GM18867 (cell line): Measurements from ENCODE around the gene PRKAR2A.
"Not testable (repeated sequence)": the region's sequence is repeated elsewhere in the genome, so short reads cannot be mapped to it uniquely, and the experiment has no call there.

Experiments
- ATAC-seq: cut with Tn5 transposase; IDR thresholded peaks from one replicate; pipeline ENCODE4 v1.9.1; 2021; ENCODE audit warnings: mild to moderate bottlenecking, moderate library complexity; ENCODE audit not compliant: unreplicated experiment

PRKAR2A gene

DNA sequence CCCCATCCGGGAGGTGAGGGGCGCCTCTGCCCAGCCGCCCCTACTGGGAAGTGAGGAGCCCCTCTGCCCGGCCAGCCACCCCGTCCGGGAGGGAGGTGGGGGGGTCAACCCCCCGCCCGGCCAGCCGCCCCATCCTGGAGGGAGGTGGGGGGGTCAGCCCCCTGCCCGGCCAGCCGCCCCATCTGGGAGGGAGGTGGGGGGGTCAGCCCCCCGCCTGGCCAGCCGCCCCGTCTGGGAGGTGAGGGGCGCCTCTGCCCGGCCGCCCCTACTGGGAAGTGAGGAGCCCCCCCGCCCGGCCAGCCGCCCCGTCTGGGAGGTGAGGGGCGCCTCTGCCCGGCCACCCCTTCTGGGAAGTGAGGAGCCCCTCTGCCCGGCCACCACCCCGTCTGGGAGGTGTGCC lies 113.1 kb downstream of the PRKAR2A start:
- not testable (repeated sequence) for ATAC-seq

DNA sequence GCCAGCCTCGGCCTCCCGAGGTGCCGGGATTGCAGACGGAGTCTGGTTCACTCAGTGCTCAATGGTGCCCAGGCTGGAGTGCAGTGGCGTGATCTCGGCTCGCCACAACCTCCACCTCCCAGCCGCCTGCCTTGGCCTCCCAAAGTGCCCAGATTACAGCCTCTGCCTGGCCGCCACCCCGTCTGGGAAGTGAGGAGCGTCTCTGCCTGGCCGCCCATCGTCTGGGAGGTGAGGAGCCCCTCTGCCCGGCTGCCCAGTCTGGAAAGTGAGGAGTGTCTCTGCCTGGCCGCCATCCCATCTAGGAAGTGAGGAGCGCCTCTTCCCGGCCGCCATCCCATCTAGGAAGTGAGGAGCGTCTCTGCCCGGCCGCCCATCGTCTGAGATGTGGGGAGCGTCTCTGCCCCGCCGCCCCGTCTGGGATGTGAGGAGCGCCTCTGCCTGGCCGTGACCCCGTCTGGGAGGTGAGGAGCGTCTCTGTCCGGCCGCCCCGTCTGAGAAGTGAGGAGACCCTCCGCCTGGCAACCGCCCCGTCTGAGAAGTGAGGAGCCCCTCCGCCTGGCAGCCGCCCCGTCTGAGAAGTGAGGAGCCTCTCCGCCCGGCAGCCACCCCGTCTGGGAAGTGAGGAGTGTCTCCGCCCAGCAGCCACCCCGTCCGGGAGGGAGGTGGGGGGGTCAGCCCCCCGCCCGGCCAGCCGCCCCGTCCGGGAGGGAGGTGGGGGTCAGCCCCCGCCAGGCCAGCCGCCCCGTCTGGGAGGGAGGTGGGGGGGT lies 113.7 kb downstream of the PRKAR2A start:
- not testable (repeated sequence) for ATAC-seq

DNA sequence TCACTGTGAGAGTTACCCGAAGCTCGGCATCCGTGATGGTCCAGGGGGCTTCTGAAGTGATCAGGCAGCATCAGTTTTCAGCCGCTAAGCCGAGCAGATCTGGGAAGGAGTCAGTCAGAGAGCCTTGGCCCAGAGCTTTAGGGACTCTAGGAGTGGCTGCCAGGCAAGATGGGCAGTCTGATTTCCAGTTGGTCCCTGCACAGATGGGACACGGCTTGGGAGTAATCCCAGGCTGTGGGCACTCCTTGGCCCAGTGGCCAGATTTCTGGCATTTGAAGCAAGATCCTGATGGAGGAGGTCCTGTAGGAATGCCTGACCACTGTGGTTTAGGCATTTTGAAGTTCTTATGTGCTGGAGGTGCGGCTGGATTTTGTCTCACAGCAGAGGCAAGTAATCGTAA lies 120.2 kb downstream of the PRKAR2A start:
- ATAC-seq: no peak

DNA sequence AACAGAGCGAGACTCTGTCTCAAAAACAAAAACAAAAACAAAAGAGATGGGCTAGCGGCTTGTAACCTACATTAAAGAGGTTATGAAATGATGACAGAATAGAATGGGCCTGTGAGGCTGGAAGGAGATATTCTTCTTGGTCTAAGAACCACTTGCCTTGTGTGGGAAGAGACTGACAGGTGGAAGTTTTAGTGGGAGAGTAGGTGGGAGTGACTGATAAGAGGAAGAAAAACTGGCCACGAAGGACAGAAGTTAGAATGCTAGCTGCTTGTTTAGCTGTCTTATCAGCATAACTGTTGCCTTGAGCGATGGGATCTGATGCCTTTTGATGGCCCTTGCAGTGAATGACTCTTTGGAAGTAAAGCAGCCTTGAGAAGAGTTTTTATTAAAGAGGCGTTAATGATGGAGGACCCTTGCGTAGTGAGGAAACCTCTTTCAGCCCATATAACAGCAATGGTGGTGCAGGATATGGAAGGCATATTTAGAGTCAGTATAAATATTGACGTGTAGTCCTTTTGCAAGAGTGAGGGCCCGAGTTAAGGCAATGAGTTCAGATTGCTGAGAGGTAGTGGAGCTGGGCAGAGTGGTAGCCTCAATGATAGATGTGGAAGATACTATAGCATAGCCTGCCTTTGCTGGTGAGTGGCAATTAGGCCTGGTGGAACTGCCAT lies 122.4 kb downstream of the PRKAR2A start:
- ATAC-seq: not testable (repeated sequence)

DNA sequence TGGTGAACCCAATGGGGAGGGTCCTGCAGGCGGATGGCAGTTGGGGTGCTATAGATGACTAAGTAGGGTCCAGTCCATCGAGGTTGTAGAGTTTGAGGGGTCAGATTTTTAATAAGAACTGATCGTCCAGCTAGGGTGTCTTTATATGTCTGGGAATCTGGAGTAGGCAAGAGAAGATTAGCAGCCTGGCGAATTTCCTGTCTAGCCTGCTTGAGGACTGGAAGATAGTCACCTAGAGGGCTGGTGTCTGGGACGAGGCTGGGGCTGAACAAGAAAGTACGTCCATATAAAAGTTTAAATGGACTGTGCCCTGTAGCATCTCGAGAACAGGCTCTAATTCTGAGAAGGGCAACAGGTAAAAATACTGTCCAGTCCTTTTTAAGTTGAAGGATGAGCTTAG lies 123.9 kb downstream of the PRKAR2A start:
- no peak for ATAC-seq

DNA sequence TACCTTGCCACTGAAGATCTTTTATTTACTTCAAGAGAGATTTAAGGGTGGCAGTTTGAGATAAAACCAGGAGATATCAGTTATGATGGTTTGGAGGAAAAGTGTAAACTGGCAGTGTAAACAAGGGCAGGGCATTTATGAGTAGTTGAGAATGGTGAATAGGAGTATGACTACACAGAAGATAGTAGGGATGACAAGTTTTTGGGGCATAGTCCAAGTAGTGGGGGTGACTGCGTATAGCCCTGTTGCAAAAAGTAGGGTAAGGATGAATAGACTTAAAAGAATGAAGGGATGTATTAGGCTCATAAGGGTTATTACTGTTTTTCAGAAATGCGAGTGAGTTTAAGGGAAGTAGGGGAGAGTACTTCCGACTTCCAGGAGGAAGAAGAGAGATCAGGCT lies 124.4 kb downstream of the PRKAR2A start:
- ATAC-seq: not testable (repeated sequence)

DNA sequence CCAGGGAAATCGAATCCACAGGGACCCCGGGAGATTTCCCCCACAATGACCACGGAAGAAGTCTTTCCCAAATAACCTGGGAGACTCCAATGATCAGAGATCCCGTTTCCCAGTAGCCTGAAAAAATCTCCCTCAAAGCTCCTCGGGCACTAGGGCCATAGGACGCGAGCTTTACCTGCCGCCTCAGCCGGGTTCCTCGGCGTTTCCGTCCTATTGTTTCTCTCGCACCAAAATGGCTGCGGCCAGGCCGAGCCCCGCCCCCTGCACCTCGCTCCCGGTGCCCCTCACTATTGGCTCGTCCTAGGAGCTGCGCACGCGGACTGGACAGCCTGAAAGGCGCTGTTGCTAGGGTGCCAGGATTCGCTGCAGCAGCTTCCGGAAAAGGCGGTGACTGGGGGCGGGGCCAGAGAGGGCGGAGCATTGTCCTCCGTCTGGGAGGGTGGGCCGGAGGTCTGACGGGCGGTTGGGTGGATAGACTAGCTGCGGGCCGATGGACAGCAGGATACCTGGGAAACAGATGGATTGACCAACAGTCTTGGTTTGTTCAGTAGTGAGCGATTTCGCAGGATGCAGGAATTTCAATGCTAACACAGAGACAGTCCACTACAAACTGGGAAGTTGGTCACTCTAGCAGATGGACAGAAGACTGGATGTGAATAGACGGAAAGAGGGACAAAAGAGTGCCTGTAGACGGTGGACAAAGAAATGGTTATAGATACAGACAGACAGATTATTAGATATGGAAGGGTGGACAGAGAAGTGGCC lies 130.5 kb downstream of the PRKAR2A start, which contains the start of gene IP6K2:
IP6K2 (minus strand) TSS at position 240 of the 765 bp plus-strand sequence. CDS start 21,930 bp downstream, outside the sequence.
- ATAC-seq: peak; percentile 96

DNA sequence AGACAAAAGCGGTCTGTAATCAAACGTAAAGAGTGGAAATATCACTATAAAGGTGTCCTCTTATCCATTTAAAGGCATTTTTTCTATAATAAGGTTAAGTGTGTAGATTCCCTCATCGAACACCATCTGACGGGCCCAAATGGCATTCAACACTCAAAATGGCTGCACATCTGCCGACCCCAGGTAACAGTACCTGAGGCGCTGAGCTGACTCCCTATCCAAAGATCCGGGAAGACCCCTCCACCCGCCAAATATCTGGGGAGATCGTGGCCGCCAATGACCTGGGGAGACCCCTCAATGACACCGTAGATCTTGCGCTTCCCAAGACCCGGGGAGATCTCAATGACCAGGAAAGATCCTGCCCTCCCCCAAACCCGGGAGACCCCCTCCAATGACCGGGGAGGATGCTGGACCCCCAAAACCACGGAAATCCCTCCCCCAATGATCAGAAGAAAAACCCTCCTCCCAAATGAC lies 131.1 kb downstream of the PRKAR2A start:
- ATAC-seq: no peak

DNA sequence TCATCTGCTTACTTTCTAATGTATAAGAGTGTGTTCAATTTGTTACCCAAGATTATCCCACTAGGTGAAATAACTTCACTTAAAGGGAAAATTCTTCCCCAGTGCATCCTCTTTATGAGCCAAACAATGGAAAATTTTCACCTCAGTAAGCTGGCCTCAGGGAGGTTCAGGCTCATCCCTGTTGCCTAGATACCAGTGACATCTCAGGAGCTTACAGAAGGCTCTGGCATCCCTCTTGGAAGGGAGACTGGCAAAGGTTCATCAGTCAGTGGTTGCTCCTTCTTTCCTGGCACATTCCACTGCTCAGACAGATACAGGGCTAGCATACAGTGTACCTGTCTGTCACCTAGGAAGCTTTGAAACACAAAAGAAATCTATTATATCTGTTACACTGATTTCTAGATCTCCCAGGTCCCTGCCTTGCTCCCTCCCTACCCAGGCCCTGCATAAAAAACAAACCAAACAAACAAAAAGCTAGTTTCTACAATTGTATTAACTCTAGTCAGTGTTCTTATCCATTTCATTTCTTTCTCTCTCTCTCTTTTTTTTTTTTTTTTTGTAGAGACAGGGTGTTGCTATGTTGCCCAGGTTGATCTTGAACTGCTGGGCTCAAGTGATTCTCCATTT lies 132.4 kb downstream of the PRKAR2A start:
- ATAC-seq: no peak

DNA sequence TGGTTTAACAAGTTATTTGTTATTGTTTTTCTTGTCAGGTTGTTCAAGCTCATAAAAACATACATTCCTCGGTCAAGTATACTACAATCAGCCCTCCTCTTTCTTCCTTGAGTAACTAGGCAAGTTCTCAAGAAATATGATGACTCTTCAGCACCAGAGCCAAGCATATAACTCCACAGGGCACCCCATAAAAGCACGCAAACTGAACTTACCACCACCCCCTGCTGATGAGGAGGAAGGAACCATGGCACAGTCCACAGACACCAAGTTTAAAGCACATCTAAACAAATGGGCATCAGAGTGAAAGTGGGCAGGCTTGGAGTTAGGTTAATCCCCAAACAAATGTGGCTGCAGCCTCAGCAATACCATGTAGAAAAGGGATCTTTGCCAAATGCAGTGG lies 135.9 kb downstream of the PRKAR2A start:
- ATAC-seq: no peak

DNA sequence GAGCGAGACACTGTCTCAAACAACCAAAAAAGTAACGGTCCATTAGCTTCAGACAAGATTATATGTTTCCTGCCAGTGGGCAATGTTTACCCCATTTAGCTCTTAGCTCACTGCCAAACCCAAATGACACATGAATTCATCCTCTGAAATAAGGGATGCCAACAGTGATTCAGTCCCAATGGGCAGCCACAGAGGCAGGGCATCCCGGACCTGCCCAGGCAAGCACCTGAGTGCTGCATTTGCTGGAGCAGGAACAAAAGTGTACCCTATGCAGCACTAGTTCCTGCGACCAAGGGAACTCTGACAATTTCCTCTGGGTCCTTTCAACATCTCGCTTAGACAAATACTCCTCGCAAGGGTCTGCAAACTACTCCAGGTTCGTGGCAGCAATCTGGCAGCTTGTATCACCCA lies 138.6 kb downstream of the PRKAR2A start:
- ATAC-seq: no peak

DNA sequence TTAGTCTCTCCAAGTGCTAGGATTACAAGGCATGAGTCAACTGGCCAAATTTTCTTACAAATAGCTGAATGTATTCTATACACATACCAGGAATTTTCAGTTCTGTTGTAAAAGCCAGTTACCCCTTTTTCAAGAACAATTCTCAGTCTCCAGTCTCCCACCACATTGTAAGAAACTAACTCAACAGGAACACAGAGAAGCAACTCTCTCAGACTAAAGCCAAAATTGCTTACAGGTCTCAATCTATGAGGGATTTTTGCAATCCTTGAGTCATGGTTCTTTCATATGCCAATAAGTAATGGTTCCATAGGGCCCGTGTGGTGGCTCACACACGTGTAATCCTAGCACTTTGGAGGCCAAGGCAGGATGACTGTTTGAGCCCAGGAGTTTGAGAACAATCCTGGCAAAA lies 139.2 kb downstream of the PRKAR2A start:
- no peak for ATAC-seq

DNA sequence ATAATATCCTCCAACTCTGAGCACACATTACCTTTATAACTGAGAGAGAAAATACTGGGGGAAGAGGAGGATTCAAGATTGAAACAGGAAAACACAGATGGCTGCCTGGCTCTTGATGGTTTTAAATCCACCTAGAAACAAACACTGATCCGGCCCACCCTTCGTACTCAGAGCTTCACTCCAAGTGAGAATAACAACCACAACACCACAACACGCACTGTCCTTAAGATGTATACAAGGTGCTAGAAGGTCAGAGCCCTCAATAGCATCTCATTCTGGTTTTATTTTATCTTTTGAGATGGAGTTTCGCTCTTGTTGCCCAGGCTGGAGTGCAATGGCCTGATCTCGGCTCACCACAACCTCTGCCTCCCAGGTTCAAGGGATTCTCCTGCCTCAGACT lies 140.5 kb downstream of the PRKAR2A start:
- no peak for ATAC-seq

DNA sequence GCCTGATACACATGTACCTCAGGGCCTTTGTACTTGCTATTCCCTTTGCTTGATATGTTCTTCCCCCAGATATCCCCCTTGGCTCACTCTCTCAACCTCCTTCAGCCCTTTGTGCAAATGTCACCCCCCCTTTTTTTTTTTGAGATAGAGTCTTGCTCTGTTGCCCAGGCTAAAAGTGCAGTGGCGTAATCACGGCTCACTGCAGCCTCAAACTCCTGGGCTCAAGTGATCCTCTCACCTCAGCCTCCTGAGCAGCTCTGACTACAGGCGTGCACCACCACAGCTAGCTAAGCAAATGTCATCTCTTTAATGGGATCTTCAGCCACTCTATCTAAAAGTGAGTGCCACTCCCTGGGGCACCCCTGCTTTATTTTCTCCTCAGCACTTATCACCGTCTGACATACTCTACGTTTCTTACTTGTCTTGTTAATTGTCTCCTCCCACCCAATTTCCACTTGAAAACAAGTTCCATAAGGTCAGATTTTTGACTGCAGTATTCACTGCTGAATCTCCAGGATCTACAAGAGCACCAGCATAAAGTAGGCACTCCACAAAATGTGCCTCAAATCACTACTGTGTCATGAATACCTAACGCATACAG lies 145.3 kb downstream of the PRKAR2A start:
- no peak for ATAC-seq

DNA sequence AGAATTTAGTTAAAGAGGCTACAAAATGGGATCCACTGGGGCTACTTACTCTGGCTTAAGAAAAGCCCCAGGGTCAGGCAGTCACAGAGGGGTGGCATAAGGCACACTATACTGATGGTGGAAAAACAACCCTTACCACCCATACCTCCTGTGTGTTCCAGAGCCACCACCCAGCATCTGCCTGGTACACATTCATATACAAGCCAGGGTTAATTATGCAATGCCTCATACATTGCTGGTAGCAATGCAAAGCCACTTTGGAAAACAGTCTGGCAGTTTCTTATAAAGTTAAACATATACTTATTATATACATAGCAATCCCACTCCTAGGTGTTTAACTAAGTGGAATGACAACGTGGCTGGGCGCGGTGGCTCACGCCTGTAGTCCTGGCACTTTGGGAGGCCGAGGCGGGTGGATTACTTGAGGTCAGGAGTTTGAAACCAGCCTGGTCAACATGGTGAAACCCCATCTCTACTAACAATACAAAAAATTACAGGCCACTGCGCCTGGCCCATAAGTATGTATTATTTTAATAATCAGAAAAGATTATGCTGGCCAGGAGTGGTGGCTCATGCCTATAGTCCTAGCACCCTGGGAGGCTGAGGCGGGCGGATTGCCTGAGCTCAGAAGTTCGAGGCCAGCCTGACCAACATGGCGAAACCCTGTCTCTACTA lies 146.8 kb downstream of the PRKAR2A start:
- no peak for ATAC-seq

DNA sequence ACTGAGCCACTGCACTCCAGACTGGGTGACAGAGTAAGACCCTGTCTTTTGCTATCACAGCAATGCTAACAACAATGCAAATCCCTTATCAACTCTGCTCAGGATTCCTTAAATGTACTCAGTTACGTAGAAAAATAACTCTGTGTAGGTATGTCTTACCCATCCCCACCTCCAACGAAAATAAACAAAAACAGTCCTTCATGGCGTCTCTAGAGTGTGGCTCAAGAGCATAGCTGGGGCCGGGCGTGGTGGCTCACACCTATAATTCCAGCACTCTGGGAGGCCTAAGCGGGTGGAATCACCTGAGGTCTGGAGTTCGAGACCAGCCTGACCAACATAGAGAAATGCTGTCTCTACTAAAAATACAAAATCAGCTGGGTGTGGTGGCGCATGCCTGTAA lies 148.8 kb downstream of the PRKAR2A start:
- no peak for ATAC-seq

DNA sequence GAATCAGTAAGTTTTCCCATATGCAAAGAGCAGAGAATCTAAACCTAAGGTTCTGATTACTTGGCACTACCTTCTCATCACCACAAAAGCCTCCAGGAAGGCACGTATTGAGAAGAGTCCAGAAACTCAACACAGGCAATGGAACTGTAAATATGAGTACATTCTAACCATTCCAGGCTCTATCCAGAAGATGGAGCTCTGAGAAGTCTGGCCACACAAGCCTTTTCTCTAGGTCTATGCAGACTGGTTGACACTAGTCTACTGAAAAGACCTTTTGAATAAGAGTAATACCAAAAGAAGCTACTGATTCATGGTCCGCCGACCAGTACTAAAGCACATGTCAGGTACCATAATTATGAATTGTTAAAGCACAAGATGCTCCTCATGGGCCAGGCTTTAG lies 149.7 kb downstream of the PRKAR2A start:
- no peak for ATAC-seq

DNA sequence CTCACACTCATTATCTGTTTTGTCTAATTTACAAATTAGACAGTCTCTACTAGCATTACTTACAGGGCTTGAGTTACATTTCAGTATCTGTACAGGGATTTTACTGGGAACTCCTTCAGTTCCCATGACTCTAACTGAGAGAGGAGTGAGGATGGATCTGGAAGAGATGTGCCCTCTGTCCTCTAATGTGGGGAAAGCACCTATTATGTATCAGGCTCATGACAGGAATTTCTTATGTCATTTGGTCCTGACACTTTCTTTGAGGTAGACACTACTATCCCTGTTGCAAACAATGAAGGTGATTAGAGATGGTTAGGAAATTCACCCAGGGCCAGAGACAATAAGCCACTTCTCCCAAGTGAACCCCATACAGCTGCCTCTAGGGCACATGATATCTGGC lies 151.1 kb downstream of the PRKAR2A start:
- no peak for ATAC-seq
